DND-41 (cell line): ENCODE results near the gene PML.

Experiments
- ATAC-seq: fragments of 200-7000 bp; cut with Tn5 transposase; 3 replicates; pipeline ENCODE4 v1.9.1; 2021; ENCODE audit warnings: low read depth; ENCODE audit not compliant: insufficient read depth
- DNase-seq: peaks from one replicate; pipeline ENCODE4 v3.0.0-alpha.2; 2020
- H2AFZ ChIP-seq: 2 replicates; pipeline ENCODE4 v1.6.0; 2012; ENCODE audit warnings: low read depth, low read length
- H3K27ac ChIP-seq: 2 replicates; pipeline ENCODE4 v1.5.1; 2012; ENCODE audit warnings: low read length, inconsistent platforms
- H3K27me3 ChIP-seq: fragments of 200-600 bp; sonication (generic); 2 replicates; pipeline ENCODE4 v1.6.0; 2012; ENCODE audit warnings: low read length, mild to moderate bottlenecking, inconsistent platforms; ENCODE audit not compliant: insufficient read depth, poor library complexity
- H3K36me3 ChIP-seq: 2 replicates; pipeline ENCODE4 v1.5.1; 2012; ENCODE audit warnings: low read length, inconsistent platforms; ENCODE audit not compliant: insufficient read depth
- H3K4me1 ChIP-seq: 2 replicates; pipeline ENCODE4 v1.5.1; 2012; ENCODE audit warnings: mild to moderate bottlenecking, low read length; ENCODE audit not compliant: insufficient read depth
- H3K4me2 ChIP-seq: 2 replicates; pipeline ENCODE4 v1.6.0; 2012; ENCODE audit warnings: mild to moderate bottlenecking, moderate library complexity, low read length, inconsistent platforms; ENCODE audit not compliant: insufficient read depth
- H3K4me3 ChIP-seq, 2 experiments: fragments of 200-600 bp in 1 of 2; shearing (Covaris generic) in 1 of 2; 2 replicates each; pipeline ENCODE4 v1.5.1; 2012 to 2016; ENCODE audit warnings: inconsistent platforms in 2 of 2, low read length in 2 of 2, mild to moderate bottlenecking in 2 of 2, low read depth in 1 of 2, moderate library complexity in 1 of 2
- H3K79me2 ChIP-seq: 2 replicates; pipeline ENCODE4 v1.6.0; 2012; ENCODE audit warnings: low read length, inconsistent platforms; ENCODE audit not compliant: insufficient read depth
- H3K9ac ChIP-seq: 2 replicates; pipeline ENCODE4 v1.6.0; 2012; ENCODE audit warnings: low read depth, mild to moderate bottlenecking, inconsistent platforms, low read length, moderate library complexity
- H3K9me3 ChIP-seq: 2 replicates; pipeline ENCODE4 v1.5.1; 2012; ENCODE audit warnings: low read length, moderate library complexity, mild to moderate bottlenecking, inconsistent platforms; ENCODE audit not compliant: insufficient read depth, severe bottlenecking
- H4K20me1 ChIP-seq: 2 replicates; pipeline ENCODE4 v1.6.0; 2012; ENCODE audit warnings: low read length; ENCODE audit not compliant: insufficient read depth
- EZH2 ChIP-seq: IDR thresholded peaks from 3 replicates; pipeline ENCODE4 v1.6.1; 2012; ENCODE audit warnings: borderline replicate concordance, low read depth, mild to moderate bottlenecking, moderate library complexity, low read length, inconsistent platforms; ENCODE audit not compliant: severe bottlenecking
- TF ChIP-seq, protein P1 (sequence below): IDR thresholded peaks from 2 replicates; pipeline ENCODE4 v1.5.1; 2012; ENCODE audit warnings: borderline replicate concordance, low read length, moderate library complexity, mild to moderate bottlenecking; ENCODE audit not compliant: poor library complexity, severe bottlenecking; ENCODE audit errors: extremely low read depth

The PML gene

DNA sequence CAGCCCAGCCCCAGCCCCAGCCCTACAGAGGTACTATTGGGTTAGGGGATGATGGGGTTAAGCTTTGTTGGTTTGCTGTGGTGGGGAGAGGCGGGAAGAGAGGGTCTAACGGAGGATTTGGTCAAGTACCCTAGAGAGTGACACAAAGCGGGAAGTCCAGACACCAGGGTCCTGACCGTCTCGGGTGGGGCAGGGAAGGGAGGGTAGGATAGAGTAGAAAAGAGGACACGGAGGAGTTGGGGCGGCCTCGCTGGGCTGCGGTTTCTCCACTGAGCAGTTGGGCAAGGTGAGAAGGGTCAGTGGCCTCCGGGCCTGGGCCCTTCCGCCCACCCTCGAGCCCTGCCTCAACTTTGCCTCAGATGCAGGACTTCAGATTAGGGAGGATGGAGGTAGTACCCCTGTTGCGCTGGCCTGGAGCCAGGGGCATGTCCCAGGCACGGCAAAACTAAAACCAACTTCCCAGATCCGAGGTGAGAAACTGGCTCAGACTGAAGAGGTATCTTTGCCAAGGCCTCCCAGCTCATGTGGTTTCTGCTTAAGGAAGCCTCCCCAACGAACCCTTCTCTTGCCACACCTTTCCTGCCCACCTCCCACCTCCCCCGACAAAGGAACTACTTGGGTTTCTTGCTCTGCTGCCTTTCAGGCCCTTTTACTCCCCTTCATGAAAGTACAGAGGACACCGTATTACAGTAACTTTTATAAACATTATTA lies 551 bp downstream of the PML start:
- Histone ChIP-seq H4K20me1 (no peaks in the 10 kb centered on the region), H3K27me3 (no peaks in the 10 kb centered on the region), H2AFZ (peak overlapping the region; percentile 97), H3K4me1 (peaks cover 75% of the 10 kb centered on the region), H3K27ac (peak overlapping the region; percentile 89), H3K4me2 (peak overlapping the region; percentile 98), H3K9me3 (no peaks in the 10 kb centered on the region), H3K79me2 (peaks cover 65% of the 10 kb centered on the region), H3K9ac (peak overlapping the region; percentile 83), H3K36me3 (peaks cover 20% of the 10 kb centered on the region), H3K4me3 (peak overlapping the region; percentile 90 to 99)
- TF ChIP-seq, protein P1, sequence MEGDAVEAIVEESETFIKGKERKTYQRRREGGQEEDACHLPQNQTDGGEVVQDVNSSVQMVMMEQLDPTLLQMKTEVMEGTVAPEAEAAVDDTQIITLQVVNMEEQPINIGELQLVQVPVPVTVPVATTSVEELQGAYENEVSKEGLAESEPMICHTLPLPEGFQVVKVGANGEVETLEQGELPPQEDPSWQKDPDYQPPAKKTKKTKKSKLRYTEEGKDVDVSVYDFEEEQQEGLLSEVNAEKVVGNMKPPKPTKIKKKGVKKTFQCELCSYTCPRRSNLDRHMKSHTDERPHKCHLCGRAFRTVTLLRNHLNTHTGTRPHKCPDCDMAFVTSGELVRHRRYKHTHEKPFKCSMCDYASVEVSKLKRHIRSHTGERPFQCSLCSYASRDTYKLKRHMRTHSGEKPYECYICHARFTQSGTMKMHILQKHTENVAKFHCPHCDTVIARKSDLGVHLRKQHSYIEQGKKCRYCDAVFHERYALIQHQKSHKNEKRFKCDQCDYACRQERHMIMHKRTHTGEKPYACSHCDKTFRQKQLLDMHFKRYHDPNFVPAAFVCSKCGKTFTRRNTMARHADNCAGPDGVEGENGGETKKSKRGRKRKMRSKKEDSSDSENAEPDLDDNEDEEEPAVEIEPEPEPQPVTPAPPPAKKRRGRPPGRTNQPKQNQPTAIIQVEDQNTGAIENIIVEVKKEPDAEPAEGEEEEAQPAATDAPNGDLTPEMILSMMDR: no peak
- no peak for TF ChIP-seq EZH2
- no peak for ATAC-seq
- DNase-seq: peak; percentile 41

DNA sequence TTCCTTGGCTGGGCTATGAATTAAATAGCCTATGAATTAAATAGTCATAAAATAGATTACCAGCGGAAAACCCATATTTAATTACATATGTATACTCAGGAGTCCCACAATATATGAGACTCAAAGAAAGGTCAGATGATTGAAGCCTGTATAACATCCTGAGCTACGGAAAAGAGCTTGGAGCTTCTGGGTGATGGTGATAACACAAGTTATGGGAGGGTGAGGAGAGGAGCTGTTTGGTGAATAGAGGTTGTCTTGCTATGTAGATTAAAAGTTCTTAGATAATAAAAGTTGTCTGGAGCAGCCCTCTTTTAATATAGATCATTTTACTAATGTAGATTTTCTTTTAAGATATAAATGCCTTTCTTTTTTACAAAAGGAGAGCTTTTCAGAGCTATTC lies 1.8 kb downstream of the PML start:
- H3K9me3 ChIP-seq: no peaks in the 10 kb centered on the region
- no peak for DNase-seq
- H3K27me3 ChIP-seq: no peaks in the 10 kb centered on the region
- no peak for TF ChIP-seq EZH2
- TF ChIP-seq, protein P1: no peak
- peaks cover 64% of the 10 kb centered on the region for H3K4me1 ChIP-seq
- H3K27ac ChIP-seq: peak overlapping the region; percentile 49
- ATAC-seq: no peak
- no peak overlapping the region for H2AFZ ChIP-seq
- no peaks in the 10 kb centered on the region for H4K20me1 ChIP-seq
- H3K9ac ChIP-seq: peak overlapping the region; percentile 83
- peaks cover 65% of the 10 kb centered on the region for H3K79me2 ChIP-seq
- peak overlapping the region; percentile 98 for H3K4me2 ChIP-seq
- H3K36me3 ChIP-seq: peaks cover 20% of the 10 kb centered on the region
- H3K4me3 ChIP-seq: peak overlapping the region; percentile 15 to 99; a peak in 3 of 4 replicates

DNA sequence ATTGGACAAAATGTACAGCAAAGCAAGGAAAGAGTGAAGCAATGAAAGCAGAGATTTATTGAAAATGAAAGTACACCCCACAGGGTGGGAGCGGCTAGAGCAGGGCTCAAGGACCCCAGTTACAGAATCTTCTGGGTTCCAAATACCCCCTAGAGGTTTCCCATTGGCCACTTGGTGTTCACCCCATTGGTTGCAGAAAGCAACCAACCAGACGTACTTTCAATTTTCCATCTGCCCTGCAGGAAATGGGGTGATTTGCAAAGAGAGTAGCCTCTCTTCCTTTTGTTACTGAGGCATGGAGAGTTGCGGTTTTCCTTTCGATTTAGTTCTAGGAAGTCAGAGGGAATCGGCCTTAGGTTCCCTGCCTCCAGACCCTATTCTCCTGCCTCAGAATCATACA lies 2.4 kb downstream of the PML start:
- Histone ChIP-seq H3K4me3 (peak overlapping the region; percentile 15 to 99; a peak in 3 of 4 replicates), H2AFZ (0 out of 2 replicates have a peak overlapping the region, but pooled peaks have one; percentile 20), H3K36me3 (peaks cover 20% of the 10 kb centered on the region), H3K9me3 (no peaks in the 10 kb centered on the region), H3K27ac (peak overlapping the region; percentile 49), H3K79me2 (peaks cover 62% of the 10 kb centered on the region), H3K4me1 (peaks cover 59% of the 10 kb centered on the region), H3K27me3 (no peaks in the 10 kb centered on the region), H3K9ac (peak overlapping the region; percentile 83), H3K4me2 (peak overlapping the region; percentile 98), H4K20me1 (no peaks in the 10 kb centered on the region)
- no peak for TF ChIP-seq EZH2
- TF ChIP-seq, protein P1: no peak
- ATAC-seq: peak; percentile 18; the same call in 1 of the 3 replicates
- DNase-seq: peak; percentile 56
